Fibroblast of peridontal ligament (primary cell): ENCODE data around the gene FAM219A.

ENCODE experiments used
- DNase-seq: peaks from one replicate; pipeline ENCODE4 v3.0.0-alpha.2; 2010; ENCODE audit errors: extremely low read depth

FAM219A gene

GRCh38 chr9:34349324-34349723 lies 109.0 kb downstream of the FAM219A start:
- no peak for DNase-seq
